Measurements from ENCODE around the gene AURKB. TPM values are rescaled to one million over a fixed set of nuclear protein-coding genes. Genes with fewer than 3 reads are reported as not detected.

Gene AURKB
- total and polyA plus RNA-seq, 2 of the 13 experiments (the other 11 are each of a cell fraction or from before 2014, with no cell fraction given) = 29.5 to 75.3 TPM

DNA sequence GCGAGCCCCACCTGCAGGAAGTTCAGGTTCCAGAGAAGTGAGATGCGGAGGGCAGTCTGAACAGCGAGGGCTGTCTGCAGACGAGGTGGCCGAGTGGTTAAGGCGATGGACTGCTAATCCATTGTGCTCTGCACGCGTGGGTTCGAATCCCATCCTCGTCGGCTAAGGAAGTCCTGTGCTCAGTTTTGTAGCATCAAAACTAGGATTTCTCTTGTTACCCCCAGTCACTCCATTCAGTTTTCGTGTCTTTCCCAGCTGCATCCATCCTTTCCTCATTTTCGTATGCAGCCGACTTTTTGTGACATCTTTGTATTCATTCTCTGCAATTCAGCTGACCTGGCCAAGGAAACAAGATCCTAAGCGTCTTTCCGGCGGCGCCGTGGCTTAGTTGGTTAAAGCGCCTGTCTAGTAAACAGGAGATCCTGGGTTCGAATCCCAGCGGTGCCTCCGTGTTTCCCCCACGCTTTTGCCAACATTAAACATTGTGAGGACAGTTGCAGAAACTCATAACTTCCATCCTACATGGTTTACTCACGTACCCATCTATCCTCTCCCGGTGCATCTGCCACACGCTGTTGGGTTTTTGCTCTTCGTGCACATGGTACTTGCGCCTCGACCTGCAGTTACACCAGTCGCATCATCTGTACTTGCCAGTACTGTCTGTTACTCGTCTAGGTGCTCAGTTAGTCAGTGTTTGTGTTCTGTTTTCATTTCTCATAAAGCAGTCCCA lies 23.4 kb downstream of the AURKB start (continued):
- TF ChIP-seq, protein P1, sequence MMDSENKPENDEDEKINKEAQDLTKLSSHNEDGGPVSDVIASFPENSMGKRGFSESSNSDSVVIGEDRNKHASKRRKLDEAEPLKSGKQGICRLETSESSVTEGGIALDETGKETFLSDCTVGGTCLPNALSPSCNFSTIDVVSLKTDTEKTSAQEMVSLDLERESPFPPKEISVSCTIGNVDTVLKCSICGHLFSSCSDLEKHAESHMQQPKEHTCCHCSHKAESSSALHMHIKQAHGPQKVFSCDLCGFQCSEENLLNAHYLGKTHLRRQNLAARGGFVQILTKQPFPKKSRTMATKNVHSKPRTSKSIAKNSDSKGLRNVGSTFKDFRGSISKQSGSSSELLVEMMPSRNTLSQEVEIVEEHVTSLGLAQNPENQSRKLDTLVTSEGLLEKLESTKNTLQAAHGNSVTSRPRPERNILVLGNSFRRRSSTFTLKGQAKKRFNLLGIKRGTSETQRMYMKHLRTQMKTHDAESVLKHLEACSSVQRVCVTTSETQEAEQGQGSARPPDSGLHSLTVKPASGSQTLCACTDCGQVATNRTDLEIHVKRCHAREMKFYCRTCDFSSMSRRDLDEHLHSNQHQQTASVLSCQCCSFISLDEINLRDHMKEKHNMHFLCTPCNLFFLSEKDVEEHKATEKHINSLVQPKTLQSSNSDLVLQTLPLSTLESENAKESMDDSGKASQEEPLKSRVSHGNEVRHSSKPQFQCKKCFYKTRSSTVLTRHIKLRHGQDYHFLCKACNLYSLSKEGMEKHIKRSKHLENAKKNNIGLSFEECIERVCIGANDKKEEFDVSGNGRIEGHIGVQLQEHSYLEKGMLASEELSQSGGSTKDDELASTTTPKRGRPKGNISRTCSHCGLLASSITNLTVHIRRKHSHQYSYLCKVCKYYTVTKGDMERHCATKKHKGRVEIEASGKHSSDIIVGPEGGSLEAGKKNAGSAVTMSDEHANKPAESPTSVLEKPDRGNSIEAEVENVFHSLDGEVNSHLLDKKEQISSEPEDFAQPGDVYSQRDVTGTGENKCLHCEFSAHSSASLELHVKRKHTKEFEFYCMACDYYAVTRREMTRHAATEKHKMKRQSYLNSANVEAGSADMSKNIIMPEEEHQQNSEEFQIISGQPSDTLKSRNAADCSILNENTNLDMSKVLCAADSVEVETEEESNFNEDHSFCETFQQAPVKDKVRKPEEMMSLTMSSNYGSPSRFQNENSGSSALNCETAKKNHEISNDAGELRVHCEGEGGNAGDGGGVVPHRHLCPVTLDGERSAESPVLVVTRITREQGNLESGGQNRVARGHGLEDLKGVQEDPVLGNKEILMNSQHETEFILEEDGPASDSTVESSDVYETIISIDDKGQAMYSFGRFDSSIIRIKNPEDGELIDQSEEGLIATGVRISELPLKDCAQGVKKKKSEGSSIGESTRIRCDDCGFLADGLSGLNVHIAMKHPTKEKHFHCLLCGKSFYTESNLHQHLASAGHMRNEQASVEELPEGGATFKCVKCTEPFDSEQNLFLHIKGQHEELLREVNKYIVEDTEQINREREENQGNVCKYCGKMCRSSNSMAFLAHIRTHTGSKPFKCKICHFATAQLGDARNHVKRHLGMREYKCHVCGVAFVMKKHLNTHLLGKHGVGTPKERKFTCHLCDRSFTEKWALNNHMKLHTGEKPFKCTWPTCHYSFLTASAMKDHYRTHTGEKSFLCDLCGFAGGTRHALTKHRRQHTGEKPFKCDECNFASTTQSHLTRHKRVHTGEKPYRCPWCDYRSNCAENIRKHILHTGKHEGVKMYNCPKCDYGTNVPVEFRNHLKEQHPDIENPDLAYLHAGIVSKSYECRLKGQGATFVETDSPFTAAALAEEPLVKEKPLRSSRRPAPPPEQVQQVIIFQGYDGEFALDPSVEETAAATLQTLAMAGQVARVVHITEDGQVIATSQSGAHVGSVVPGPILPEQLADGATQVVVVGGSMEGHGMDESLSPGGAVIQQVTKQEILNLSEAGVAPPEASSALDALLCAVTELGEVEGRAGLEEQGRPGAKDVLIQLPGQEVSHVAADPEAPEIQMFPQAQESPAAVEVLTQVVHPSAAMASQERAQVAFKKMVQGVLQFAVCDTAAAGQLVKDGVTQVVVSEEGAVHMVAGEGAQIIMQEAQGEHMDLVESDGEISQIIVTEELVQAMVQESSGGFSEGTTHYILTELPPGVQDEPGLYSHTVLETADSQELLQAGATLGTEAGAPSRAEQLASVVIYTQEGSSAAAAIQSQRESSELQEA (CRISPR knock-in tag; IDR thresholded peaks at IDR 0.05; ENCODE audit: not compliant biosample characterization) = no peak
- TF ChIP-seq TBL1XR1 (IDR thresholded peaks at IDR 0.05; ENCODE audit: borderline replicate concordance, low read length, partially characterized antibody) = peak; percentile 23
- TF ChIP-seq GPBP1L1 (CRISPR knock-in tag; IDR thresholded peaks at IDR 0.05) = no peak
- TF ChIP-seq ZNF510 (CRISPR knock-in tag; IDR thresholded peaks at IDR 0.05; ENCODE audit: low read depth) = 0 out of 2 replicates have a peak, but pooled peaks have one; percentile 17
- TF ChIP-seq, protein P2, sequence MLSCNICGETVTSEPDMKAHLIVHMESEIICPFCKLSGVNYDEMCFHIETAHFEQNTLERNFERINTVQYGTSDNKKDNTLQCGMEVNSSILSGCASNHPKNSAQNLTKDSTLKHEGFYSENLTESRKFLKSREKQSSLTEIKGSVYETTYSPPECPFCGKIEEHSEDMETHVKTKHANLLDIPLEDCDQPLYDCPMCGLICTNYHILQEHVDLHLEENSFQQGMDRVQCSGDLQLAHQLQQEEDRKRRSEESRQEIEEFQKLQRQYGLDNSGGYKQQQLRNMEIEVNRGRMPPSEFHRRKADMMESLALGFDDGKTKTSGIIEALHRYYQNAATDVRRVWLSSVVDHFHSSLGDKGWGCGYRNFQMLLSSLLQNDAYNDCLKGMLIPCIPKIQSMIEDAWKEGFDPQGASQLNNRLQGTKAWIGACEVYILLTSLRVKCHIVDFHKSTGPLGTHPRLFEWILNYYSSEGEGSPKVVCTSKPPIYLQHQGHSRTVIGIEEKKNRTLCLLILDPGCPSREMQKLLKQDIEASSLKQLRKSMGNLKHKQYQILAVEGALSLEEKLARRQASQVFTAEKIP (CRISPR knock-in tag; IDR thresholded peaks at IDR 0.05; ENCODE audit: borderline replicate concordance) = no peak
- TF ChIP-seq ZFP36 (IDR thresholded peaks at IDR 0.05; ENCODE audit: borderline replicate concordance, low read depth, low read length, partially characterized antibody) = no peak
- no peak for TF ChIP-seq TEAD2 (CRISPR knock-in tag; IDR thresholded peaks at IDR 0.05)
- peak; percentile 36; the same call in 1 of the 2 replicates for TF ChIP-seq IKZF5 (CRISPR knock-in tag; IDR thresholded peaks at IDR 0.05)
- no peak for TF ChIP-seq ZNF253 (CRISPR knock-in tag; IDR thresholded peaks at IDR 0.05; ENCODE audit: borderline replicate concordance)
- TF ChIP-seq ZNF235 (CRISPR knock-in tag; IDR thresholded peaks at IDR 0.05; ENCODE audit: borderline replicate concordance) = no peak
- TF ChIP-seq HMGXB4 (CRISPR knock-in tag; IDR thresholded peaks at IDR 0.05; ENCODE audit: borderline replicate concordance in 1 of 2, low read depth in 1 of 2) = peak; percentile 92 to 98
- no peak for TF ChIP-seq ZNF296 (CRISPR knock-in tag; conservative IDR thresholded peaks at IDR 0.05)
- TF ChIP-seq ZNF792 (CRISPR knock-in tag; IDR thresholded peaks at IDR 0.05) = peak; percentile 30; the same call in 1 of the 2 replicates

Data from HepG2 (cell line).